Vagina (tissue), 2 donors: ENCODE data around the gene TXNDC9. TPM values are rescaled to one million over a fixed set of nuclear protein-coding genes. Genes with fewer than 3 reads are reported as not detected.

Source experiments
- DNase-seq, 2 donors: peaks; one replicate each; pipeline ENCODE4 v3.0.0-alpha.2; 2017; ENCODE audit errors: extremely low spot score in 2 of 2
- H3K27ac ChIP-seq: fragments of 200-600 bp; sonication (generic); one replicate; pipeline ENCODE4 v1.5.1; 2019
- H3K27me3 ChIP-seq: fragments of 200-600 bp; sonication (generic); one replicate; pipeline ENCODE4 v1.5.1; 2019
- H3K36me3 ChIP-seq, 2 donors: fragments of 200-600 bp; sonication (generic); one replicate each; pipeline ENCODE4 v1.5.1; 2017 to 2019
- H3K4me1 ChIP-seq: fragments of 200-600 bp; sonication (generic); one replicate; pipeline ENCODE4 v1.5.1; 2019
- H3K4me3 ChIP-seq, 2 donors: fragments of 200-600 bp; sonication (generic); 1 replicate in 1 of 2; 2 replicates in 1 of 2; pipeline ENCODE4 v1.5.1; 2016 to 2019
- H3K9me3 ChIP-seq: fragments of 200-600 bp; sonication (generic); one replicate; pipeline ENCODE4 v1.5.1; 2019
- CTCF ChIP-seq, 3 experiments: fragments of 450-650 bp in 2 of 3; fragments of 200-600 bp in 1 of 3; sonication (generic) in 1 of 3; IDR thresholded peaks; one replicate each; pipeline ENCODE4 v1.5.1; 2017 to 2019; ENCODE audit warnings: antibody characterized with exemption in 3 of 3, mild to moderate bottlenecking in 2 of 3, moderate library complexity in 2 of 3
- POLR2A ChIP-seq, 2 donors: fragments of 450-650 bp; IDR thresholded peaks; one replicate each; pipeline ENCODE4 v1.6.1; 2017; ENCODE audit warnings: antibody characterized with exemption in 2 of 2, mild to moderate bottlenecking in 2 of 2, moderate library complexity in 2 of 2
- POLR2AphosphoS5 ChIP-seq, 2 donors: sonication (generic); formaldehyde crosslinking; IDR thresholded peaks; one replicate each; pipeline ENCODE4 v1.9.0; 2017; ENCODE audit warnings: antibody characterized with exemption in 2 of 2, mild to moderate bottlenecking in 2 of 2, low read depth in 1 of 2; ENCODE audit not compliant: insufficient read depth in 1 of 2
- intact Hi-C: fragments of 100-400 bp; cut with DNase I; formaldehyde crosslinking; loops from one replicate; pipeline ENCODE4 v1.15.1; 2023
- total RNA-seq: library from RNA; depleted of rRNA; stranded (reverse); fragments of >200 nt; gene quantifications from one replicate; pipeline ENCODE4 v1.2.3, GENCODE V29; 2016

The TXNDC9 gene, protein sequence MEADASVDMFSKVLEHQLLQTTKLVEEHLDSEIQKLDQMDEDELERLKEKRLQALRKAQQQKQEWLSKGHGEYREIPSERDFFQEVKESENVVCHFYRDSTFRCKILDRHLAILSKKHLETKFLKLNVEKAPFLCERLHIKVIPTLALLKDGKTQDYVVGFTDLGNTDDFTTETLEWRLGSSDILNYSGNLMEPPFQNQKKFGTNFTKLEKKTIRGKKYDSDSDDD
- 37.1 TPM for total RNA-seq

DNA sequence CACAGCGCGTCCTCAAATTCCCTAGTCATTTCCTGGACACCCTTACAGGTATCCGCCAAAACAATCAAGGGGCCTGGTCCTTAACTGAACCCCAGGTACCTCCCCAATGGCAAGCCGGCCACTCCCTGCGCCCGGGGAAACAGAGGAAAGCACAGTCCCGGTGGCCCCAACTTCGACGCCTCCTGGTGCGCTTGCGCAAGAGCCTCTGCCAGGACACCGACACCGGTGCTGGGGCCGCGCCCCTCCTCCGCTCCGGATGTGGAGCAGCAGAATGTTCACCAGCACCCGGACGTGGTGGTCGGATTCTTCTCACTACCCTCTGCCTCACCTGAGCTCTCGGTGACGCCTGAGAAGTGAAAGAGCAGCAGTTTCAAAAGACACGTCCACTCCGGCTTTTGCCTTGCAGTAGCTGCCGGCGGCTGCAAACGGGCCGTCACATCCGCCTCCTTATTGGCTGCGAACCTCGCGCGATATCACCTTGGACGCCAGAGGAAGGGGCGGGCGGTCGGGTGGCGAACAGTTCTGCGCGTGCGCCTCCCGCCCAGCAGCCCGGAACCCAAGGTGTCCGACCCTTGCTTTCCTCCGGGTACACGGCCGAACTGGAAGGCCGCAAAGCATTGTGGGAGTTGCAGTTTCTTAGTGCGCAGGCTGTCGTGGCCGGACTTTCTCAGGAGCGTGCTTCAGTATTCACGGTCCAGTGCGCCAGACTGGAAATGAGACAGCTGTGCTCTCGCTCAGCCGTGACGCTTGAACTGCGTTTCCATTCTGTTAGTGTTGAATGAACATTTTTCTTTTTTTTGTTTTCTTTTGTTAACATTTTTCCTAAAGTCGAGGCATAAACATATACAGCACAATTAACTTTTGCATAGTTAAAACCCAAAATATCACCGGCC is at the start of gene TXNDC9:
TSS of gene TXNDC9 (minus strand) at position 423 of the 893 bp plus-strand sequence. CDS start 3,123 bp downstream, outside the sequence.
- Histone ChIP-seq H3K36me3 (peaks cover 0 to 21% of the 10 kb centered on the region in 2 donors), H3K9me3 (no peaks in the 10 kb centered on the region), H3K27ac (peak within 1 kb of the TSS; percentile 91), H3K4me3 (peak within 1 kb of the TSS; percentile 78 to 97), H3K4me1 (peaks cover 34% of the 10 kb centered on the region), H3K27me3 (no peaks in the 10 kb centered on the region)
- DNase-seq = peak; percentile 99
- TF ChIP-seq CTCF (IDR thresholded peaks at IDR 0.05) (no peak), POLR2AphosphoS5 (IDR thresholded peaks at IDR 0.05; ENCODE audit: insufficient read depth in 1 of 2, low read depth in 1 of 2) (peak; percentile 94 to 98), POLR2A (IDR thresholded peaks at IDR 0.05) (peak in 1 of 2 donors; percentile 29)
- intact Hi-C loops = no loop called here

- H3K4me1 ChIP-seq = no peaks in the 10 kb centered on the region
- H3K4me3 ChIP-seq = no peak overlapping the region
- H3K27ac ChIP-seq = no peak overlapping the region
- no peaks in the 10 kb centered on the region for H3K9me3 ChIP-seq
- intact Hi-C loops = no loop called here
- no peaks in the 10 kb centered on the region for H3K27me3 ChIP-seq
- H3K36me3 ChIP-seq = peaks cover 0 to 54% of the 10 kb centered on the region in 2 donors
- TF ChIP-seq POLR2AphosphoS5 (IDR thresholded peaks at IDR 0.05; ENCODE audit: insufficient read depth in 1 of 2, low read depth in 1 of 2) (no peak), CTCF (IDR thresholded peaks at IDR 0.05) (no peak)
- DNase-seq = no peak
These were observed 46.0 kb upstream of the TXNDC9 start for GRCh38 chr2:99382143-99382542.

- TF ChIP-seq POLR2AphosphoS5 (IDR thresholded peaks at IDR 0.05; ENCODE audit: insufficient read depth in 1 of 2, low read depth in 1 of 2) (no peak), POLR2A (IDR thresholded peaks at IDR 0.05) (no peak), CTCF (IDR thresholded peaks at IDR 0.05) (no peak)
- Histone ChIP-seq H3K4me3 (no peak overlapping the region), H3K36me3 (peaks cover 0 to 54% of the 10 kb centered on the region in 2 donors), H3K4me1 (no peaks in the 10 kb centered on the region), H3K27ac (no peak overlapping the region), H3K27me3 (no peaks in the 10 kb centered on the region), H3K9me3 (no peaks in the 10 kb centered on the region)
- DNase-seq = no peak
- intact Hi-C loops = no loop called here
These were observed 44.4 kb upstream of the TXNDC9 start for GRCh38 chr2:99380376-99381010.

DNA sequence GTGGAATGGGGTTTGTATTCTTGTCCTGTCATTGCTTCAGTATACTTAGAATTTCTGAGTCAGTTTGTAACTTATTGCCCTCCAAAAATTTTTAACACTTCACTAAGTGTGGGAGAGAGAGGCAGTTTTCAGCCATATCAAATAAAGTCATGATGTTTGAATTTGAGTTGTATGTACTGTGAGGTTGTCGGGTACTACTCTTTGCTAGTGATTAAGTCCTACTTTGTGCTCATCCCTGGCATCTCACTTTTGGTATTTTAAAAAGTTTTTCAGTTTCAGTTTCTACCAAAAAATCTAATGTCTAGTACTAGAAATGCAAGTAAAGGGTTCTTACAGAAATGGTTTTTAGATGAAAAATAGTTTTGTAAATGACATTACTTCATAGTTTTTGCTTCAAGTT is 41.7 kb upstream of the TXNDC9 start:
- Histone ChIP-seq H3K9me3 (no peaks in the 10 kb centered on the region), H3K36me3 (peaks cover 0 to 49% of the 10 kb centered on the region in 2 donors), H3K27ac (no peak overlapping the region), H3K27me3 (no peaks in the 10 kb centered on the region), H3K4me1 (no peaks in the 10 kb centered on the region), H3K4me3 (no peak overlapping the region)
- no peak for DNase-seq
- no peak for TF ChIP-seq POLR2AphosphoS5 (IDR thresholded peaks at IDR 0.05; ENCODE audit: insufficient read depth in 1 of 2, low read depth in 1 of 2)
- TF ChIP-seq CTCF (IDR thresholded peaks at IDR 0.05) = no peak
- no peak for TF ChIP-seq POLR2A (IDR thresholded peaks at IDR 0.05)
- intact Hi-C loops = no loop called here
